Effector CD4-positive, alpha-beta T cell (primary cell): ENCODE results near the gene TMEM178B.
"Not testable (repeated sequence)": the region's sequence is repeated elsewhere in the genome, so short reads cannot be mapped to it uniquely, and the experiment has no call there.

Source experiments
- DNase-seq: peaks from one replicate; pipeline ENCODE4 v3.0.0-alpha.2; 2020

The TMEM178B gene

GRCh38 chr7:141074162-141074991 lies 513 bp downstream of the TMEM178B start:
- DNase-seq = no peak

GRCh38 chr7:141074997-141075396 lies 1.1 kb downstream of the TMEM178B start:
- DNase-seq = no peak

- no peak for DNase-seq
Measured at GRCh38 chr7:141076377-141076776, 2.5 kb downstream of the TMEM178B start.

GRCh38 chr7:141079219-141079618 lies 5.4 kb downstream of the TMEM178B start:
- no peak for DNase-seq

GRCh38 chr7:141089490-141089889 lies 15.6 kb downstream of the TMEM178B start:
- DNase-seq = not testable (repeated sequence)

GRCh38 chr7:141094336-141095070 lies 20.6 kb downstream of the TMEM178B start:
- no peak for DNase-seq

GRCh38 chr7:141097430-141097829 lies 23.6 kb downstream of the TMEM178B start:
- DNase-seq = no peak

- DNase-seq = no peak
Measured at GRCh38 chr7:141102436-141102835, 28.6 kb downstream of the TMEM178B start.

- DNase-seq = no peak
Measured at GRCh38 chr7:141103847-141104429, 30.1 kb downstream of the TMEM178B start.

- DNase-seq = no peak
Measured at GRCh38 chr7:141113131-141113530, 39.3 kb downstream of the TMEM178B start.

GRCh38 chr7:141114029-141114664 lies 40.3 kb downstream of the TMEM178B start:
- no peak for DNase-seq

GRCh38 chr7:141115965-141116364 lies 42.1 kb downstream of the TMEM178B start:
- DNase-seq = no peak

GRCh38 chr7:141116661-141117060 lies 42.8 kb downstream of the TMEM178B start:
- not testable (repeated sequence) for DNase-seq

GRCh38 chr7:141118767-141119166 lies 44.9 kb downstream of the TMEM178B start:
- no peak for DNase-seq

- no peak for DNase-seq
Measured at GRCh38 chr7:141119187-141119586, 45.3 kb downstream of the TMEM178B start.

GRCh38 chr7:141122736-141123135 lies 48.9 kb downstream of the TMEM178B start:
- no peak for DNase-seq

- DNase-seq = no peak
Measured at GRCh38 chr7:141123522-141123921, 49.7 kb downstream of the TMEM178B start.

GRCh38 chr7:141126107-141126506 lies 52.2 kb downstream of the TMEM178B start:
- no peak for DNase-seq

GRCh38 chr7:141128506-141128905 lies 54.6 kb downstream of the TMEM178B start:
- DNase-seq = no peak

- no peak for DNase-seq
Measured at GRCh38 chr7:141128931-141129330, 55.1 kb downstream of the TMEM178B start.

- DNase-seq = no peak
Measured at GRCh38 chr7:141132671-141133070, 58.8 kb downstream of the TMEM178B start.

- DNase-seq = no peak
Measured at GRCh38 chr7:141133646-141134045, 59.8 kb downstream of the TMEM178B start.

- no peak for DNase-seq
Measured at GRCh38 chr7:141142058-141142457, 68.2 kb downstream of the TMEM178B start.
